Hematopoietic multipotent progenitor cell (in vitro differentiated cells): ENCODE data around the gene HDAC4. TPM values are rescaled to one million over a fixed set of nuclear protein-coding genes. Genes with fewer than 3 reads are reported as not detected.
"Not testable (repeated sequence)": the region's sequence is repeated elsewhere in the genome, so short reads cannot be mapped to it uniquely, and the experiment has no call there.

ENCODE experiments used
- DNase-seq, 3 donors: peaks; one replicate each; pipeline ENCODE4 v3.0.0-alpha.2; 2011 to 2015; ENCODE audit warnings: low read depth in 2 of 3, low spot score in 2 of 3
- total RNA-seq: library from RNA; depleted of rRNA; stranded (reverse); fragments of >200 nt; gene quantifications from one replicate; pipeline ENCODE4 v1.2.3, GENCODE V29; 2012

HDAC4 gene
- total RNA-seq, 1 donor, result 34.2 TPM

DNA sequence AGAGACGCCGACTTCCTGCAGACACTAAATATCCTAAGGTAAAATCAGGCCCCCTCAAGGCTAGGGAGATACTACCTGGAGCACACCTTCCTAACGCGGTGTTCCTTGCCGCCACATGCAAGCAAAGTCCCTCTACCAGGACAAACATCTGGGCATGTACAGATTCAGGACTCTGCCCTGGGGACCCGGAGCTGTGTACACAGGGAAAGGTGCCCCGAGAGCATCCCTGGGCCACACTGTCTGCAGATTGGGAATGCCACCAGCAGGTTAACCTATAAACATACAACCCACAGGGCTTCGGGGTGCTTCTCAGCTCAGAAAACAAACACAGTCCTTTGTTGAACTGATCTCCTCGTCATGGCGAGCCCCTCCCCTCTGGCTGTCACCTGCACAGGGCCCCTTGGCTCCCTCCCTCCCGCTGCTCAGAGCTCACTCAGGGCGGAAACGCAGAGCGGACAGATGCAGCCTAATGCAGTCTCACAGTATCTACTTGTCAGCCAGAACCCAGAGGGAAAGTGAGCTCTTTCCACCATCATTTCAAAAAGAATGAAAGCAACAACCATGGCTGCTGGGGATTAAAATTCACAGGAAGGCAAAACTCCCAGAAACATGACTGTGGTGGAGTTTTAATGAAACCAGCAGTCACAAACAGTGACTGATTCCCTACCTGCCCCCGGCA, 218.8 kb downstream of the HDAC4 start:
- no peak for DNase-seq

DNA sequence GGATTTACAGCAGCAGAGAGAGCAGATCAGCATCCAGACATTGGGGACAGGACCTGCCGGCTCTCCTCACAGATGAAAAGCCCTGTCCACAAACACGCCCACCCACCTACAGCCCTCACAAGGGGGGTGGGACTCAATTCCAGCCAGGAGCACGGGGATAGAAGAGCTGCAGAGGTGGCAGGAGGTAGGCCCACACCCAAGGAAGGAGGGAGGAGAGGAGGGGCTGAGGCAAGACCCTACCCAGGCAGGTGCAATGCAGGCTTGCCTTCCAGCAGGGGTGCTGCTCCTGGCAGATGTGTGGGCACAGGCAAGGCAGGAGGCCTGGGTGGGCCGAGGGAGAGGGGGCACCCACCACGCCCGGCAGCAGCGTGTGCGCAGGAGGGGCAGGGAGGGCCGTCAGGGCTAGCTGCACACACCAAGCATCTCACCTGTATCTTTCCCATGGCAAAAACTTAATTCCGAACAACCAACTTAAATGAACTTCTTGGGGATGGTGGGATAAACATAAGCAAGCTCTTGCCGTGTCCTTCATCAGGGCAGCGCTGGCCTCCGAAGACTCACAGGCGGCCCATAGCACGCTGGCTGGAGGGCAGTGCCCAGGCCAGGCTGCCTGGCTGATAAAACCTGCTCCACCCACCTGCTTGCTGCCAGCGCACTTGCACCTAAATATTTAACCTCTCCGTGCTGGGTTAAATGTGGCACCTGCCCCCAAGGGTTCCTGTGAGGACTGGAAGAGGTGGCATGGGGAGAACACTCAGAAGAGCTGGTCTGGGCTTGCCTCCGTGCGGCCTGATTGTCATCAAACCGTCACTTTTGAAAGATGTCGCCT, 219.5 kb downstream of the HDAC4 start:
- no peak for DNase-seq

DNA sequence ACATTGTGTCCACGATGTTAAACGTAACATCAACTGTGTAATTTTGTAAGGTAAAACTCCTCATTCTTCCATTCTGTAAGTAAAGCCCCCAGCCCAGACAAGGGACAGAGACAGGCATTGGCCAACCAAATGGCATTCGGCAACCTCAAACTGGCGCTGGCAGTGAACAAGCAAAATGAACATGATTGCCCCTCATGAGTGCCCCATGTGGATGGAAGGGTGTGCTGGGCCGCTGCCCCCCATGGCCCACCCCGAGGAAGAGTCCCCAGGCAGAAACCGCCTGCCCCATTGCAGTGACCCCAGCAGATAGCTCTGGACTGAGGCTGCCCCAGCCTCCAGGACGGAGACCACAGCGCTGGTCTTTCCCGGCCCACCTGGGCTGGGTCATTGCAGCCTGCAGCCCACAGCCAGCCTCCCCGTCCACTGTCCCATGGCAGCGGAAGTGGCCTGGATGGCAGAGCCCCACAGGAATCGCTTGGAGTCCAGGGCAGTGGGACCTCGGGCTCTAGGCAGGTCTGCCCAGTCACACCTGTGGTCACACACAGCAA, 220.2 kb downstream of the HDAC4 start:
- DNase-seq, result no peak

DNA sequence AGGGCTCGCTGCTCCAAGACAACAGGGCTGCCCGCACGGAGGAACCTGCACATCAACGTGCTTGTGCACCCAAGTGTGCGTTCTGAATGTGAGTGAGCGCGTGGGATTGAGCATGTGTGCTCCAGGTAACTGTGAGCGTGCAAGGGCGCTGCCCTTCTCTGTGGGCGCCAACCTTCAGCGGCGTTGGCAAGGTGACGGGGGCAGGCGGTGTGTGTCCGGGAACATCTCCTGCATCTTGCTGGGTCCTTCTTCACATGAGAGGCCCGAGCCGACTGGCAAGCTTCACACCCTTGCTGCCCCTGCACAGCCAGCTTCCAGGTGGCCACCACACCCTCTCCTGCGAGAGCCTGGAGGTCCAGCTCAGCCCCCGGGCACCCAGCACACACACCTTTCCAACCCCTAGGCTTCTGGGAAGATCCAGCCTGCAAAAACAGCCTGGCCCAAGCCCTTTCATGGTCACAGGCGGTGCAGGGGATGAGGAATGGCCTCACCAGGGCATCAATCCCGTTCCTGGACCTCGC, 220.9 kb downstream of the HDAC4 start:
- DNase-seq, result no peak

DNA sequence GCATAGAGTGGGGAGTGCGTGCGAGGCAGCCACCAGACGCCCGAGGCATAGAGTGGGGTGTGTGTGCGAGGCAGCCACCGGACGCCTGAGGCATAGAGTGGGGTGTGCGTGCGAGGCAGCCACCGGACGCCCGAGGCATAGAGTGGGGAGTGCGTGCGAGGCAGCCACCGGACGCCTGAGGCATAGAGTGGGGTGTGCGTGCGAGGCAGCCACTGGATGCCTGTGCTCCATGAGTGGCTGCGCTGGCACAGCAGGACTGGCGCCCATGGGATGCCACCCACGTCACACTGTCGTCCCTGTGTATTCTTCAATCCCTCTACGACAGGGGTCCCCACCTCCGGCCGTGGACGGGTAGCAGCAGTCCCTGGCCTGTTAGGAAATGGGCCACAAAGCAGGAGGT, 221.9 kb downstream of the HDAC4 start:
- no peak for DNase-seq

DNA sequence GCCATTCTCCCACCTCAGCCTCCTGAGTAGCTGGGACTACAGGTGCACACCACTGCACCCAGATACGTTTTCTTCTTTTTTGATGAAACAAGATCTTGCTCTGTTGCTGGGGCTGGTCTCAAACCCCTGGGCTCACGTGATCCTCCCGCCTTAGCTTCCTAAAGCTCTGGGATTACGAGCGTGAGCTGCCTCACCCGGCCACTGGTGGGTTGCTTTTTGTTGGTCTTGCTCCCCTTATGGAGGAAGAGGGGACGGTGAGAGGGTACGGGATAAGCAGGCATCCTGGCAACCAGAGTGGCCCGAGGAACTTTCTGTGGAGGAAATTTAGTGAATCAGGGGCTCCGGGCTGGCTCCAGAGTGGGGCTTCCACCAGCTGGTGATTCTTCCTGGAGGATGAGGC, 222.3 kb downstream of the HDAC4 start:
- DNase-seq, result no peak

DNA sequence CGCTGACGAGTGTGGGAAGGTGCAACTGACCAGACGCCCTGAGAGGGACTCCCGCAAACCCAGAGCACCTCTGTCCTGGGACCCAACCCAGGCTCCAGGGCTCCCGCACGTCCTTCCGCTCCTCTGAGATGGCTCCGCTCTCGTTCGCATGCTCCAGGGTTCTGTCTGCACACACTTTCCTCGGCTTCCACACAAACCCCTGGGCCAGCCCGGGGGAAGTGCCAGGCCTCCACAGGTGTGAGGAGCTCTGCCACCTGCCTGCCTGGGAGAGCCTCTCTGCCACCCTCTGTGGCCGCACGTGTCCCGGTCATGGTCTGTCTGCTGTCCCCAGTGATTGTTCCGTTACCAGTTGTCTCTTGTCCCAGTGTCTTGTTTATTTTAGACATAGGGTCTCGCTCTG, 222.9 kb downstream of the HDAC4 start:
- no peak for DNase-seq

DNA sequence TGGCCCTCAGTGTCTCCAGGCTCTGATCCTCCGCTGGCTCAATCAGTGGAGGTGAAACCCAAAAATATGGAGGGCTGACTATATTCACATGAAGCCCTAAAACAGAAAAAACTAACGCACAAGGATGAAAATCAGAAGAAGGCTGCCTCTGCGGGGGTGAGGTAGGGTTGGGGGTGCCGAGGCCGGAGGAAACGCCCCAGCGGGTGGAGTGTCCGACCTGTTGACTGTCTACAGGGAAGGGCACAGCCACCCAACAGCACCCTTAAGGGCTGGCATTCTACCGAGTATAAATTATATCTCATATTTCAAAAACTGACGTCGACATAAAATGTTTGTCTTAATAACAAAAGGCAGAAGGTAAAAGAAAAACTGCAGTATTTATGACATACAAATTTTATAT, 223.5 kb downstream of the HDAC4 start:
- DNase-seq, result no peak

DNA sequence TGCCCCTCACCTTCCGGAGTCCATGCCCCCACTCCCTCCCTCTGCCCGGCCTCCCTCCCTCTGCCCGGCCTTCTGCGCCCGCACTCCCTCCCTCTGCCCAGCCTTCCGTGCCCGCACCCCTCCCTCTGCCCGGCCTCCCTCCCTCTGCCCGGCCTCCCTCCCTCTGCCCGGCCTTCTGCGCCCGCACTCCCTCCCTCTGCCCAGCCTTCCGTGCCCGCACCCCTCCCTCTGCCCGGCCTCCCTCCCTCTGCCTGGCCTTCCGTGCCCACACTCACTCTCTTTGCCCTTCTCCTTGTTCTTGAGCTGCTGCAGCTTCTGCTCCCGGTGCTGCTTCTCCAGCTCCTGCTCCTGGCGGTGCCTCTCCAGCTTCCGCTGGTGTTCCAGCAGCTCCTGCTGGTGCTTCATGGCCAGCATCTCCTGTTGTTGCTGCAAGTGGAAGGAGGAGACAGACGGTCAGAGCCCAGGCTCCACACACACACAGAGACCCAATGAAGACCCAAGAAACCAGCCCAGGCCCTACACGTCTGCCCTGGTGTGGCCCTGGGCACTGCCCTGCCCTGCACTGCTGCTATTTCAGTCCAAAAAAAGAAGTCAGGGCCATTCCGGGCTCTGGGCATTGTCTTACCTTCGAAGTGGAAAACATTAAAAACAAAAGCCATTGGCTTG, 224.5 kb downstream of the HDAC4 start:
- not testable (repeated sequence) for DNase-seq

DNA sequence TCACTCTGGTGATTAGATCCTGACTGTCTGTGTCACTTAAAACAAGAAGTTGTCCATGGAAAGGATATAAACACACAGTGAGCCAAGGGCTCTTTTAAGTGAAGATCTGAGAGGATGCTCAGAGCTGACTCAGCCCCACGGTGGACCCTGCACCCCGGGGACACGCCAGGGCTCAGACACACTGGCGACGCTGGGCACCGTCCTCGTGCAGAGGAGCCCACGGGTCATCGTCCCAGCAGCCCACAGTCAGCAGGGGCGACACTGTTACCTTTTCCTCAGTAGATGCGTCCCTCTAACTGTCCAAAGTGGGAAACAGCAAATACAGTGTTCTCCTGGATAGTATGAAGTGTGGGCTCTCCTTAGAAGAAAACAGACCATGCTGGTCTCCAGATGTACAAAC, 225.6 kb downstream of the HDAC4 start:
- DNase-seq, result no peak

DNA sequence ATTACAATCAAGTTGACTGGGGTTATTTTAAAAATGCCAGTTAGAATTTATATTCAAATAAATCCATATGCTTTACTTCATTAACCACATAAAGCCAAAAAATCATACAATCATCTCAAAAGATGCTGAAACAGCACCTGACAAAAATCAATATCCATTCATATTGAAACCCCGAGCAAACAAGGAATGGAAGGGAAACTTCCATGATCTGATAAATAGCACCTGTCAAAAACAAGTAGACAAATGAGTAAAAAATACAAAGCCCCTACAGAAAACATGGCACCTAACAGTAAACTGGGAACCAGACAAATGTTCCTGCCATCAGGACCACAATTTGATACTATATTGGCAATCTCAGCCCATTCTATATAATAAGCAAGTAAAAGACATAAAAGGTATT, 227.5 kb downstream of the HDAC4 start:
- DNase-seq, result no peak

DNA sequence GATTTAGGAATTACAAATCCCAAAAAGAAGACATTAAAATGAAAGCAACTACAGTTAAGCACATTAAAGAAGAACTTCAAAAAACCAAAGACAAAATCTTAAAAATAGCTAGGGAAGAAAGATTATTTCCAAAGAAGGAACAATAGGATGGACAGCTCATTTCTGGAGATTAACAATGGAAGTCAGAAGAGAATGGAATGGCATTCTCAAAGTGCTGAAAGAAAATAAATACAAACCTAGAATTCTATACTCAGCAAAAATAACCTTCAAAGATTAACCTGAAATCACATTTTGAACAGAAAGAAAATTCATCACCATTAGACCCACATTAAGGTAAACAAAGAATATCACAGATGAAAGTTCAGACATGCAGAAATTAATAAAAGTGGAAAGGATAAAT, 229.2 kb downstream of the HDAC4 start:
- peak in 1 of 3 donors; percentile 14 for DNase-seq

DNA sequence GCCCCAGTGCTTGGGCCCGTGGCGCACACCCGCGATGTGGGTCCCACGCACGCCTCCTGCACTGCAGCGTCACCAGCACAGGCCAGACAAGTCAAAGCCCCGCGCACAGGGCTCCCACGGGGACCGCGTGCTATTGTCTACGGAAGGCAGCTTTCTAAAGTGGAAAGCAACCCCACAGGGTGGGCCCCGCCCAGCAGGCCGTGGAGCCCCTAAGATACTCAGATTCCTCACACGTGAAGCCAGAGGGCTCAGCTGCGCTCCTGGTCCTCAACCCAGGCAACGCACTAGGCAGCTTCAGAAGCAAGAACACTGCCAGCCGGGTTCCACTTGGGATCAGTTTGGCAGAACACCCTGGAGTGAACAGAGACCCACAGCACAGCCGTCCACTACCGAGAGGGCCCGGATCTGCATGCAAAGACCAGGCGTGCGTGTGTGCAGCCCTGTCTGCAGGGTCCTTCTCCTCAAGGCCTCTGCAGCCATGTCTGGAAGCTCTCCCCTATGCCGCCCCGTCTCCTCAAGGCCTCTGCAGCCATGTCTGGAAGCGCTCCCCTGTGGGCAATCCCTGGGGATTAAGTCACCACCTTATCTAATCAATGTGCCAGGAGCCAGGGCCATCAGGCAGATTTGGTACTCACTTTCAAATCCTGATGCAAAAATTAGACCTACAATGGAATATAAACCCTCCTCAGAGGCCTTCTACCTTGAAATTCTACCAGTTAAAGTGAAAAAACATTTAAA, 231.3 kb downstream of the HDAC4 start:
- no peak for DNase-seq

DNA sequence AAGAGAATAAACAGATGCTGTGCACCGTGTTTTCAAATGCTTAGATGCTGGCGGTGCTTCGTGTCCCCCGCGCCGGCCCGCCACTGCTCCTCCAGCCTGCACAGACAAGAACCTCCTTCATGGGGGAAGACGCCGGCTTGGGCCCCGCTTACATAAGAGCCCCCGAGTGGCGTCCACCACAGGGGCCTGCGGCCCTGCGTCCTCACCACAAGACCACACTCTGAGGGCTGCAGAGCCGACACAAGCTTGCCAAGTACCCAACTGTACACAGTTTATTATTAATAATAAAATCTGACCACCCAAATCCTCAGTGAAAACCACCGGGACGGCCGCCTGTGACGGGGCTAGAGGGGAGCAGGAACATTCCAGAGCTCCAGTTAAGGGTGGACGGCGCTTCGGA, 232.2 kb downstream of the HDAC4 start:
- no peak for DNase-seq

DNA sequence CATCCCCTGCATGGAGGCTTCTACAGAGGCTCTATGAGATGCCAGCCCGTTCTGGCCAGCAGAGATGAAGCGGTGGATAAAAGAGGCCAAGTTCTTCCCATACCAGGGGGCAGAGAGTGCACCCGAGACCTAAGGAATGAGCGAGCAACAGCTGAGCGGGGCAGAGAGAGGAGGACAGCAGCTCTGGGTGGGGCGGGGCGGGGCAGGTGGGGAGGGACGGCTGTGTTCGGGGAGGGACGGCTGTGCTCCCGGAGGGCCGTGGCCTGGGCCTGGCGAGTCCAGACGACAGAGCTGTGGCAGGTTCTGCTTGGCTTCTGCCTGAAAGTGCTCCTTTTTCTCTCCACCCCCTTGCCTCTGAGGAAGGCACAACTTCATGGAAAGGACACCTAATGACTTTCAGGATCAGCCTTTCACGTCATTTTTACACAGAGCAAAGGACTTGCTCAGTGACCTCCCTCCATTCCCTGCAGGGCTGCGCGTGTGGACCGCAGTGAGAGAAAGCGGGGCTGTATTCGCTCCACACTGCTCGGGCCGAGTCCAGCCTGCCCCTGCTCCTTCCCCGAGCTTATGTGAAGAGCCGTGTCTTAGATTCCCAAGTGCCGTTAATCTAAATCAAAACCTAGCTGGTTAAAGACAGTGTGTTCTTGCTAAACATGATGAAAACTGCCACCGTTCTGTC, 232.9 kb downstream of the HDAC4 start:
- no peak for DNase-seq

DNA sequence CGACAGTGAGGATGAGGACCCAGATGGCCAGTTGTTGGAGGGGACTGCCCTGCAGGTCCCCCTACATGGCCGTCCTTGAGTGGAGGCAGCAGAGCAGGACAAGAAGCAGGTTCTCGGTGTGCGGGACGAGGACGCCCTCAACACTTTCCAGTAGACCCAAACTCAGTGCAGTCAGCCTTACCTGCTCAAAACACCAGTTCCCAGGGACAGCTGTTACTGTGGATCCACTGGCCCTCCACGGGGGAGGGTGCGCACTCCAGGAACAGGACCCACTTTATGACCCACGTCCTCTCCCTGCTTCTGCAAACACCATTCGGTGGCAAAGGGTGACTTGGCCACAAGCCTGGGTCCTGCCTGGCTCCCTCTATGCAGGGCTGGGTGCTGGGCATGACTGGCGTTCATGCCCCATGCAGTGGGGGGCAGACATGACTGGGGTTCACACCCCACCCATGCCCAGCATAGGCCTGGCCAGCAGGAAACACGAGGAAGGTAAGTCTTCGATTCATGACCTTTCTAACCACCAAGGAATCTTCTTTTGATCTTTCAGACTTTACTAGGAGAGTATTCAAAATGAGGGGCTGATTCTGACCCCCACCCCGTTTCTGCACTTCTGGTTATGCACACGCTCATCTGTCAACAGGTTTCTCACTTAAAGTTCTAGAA, 233.7 kb downstream of the HDAC4 start:
- no peak for DNase-seq

DNA sequence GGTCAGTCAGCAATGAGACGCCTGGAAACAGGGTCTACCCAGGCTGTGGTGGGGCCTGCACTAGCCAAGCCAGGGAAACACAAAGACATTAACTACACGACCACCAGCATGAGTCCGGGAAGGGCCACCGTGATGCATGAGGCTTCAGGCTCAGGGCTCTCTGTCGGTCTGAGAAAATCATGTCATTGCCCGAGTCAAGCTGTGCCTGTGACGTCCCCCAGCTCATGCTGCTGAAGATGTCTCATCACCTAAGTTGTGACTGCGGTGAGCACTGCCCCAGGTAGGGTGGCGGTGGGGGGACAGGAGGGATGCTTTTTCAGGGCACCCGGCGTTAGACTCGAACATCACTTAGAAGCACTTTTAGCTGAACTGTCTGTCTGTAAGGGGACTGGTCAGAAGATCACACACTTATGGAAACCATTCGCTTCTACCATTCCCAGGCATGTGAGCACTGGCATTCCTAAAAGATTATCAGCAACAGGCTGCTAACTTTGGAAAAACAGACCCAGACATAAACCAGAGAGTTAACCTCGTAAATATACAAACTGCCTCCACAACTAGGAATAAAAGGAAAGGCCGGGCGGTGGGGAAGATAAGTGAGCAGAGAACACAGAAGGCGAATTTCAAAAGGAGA, 234.5 kb downstream of the HDAC4 start:
- no peak for DNase-seq

DNA sequence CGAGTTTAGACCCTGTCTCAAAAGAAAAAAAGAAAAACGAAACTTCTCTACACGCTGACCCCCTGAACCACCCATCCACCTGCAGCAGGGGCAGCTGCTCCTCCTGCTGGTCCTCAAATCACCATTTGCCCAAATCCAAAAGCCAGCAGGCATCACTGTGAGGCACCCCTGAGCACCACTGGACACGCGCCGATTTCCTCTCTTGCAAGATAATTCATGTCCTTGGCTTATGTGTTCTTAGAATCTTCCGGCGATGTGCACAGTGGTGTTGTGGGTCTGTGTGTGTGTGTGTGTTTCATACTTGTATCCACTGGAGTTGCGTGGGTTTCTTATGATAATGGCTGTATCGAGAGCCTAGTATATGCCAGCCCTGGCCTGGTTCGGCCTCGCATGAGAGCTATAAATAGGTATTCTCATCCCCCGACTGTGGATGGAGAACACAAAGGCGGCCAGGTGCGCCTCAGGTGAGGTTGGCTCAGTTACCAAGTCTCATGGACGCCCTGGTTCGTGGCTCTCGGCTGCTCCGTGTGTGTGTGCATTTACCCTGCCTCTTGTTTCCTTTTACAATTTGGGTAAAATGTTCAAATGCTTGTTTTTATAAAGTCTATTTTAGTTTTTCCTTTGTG, 235.5 kb downstream of the HDAC4 start:
- DNase-seq, result no peak
